ENCODE measurements around the gene SALL4.

DNA sequence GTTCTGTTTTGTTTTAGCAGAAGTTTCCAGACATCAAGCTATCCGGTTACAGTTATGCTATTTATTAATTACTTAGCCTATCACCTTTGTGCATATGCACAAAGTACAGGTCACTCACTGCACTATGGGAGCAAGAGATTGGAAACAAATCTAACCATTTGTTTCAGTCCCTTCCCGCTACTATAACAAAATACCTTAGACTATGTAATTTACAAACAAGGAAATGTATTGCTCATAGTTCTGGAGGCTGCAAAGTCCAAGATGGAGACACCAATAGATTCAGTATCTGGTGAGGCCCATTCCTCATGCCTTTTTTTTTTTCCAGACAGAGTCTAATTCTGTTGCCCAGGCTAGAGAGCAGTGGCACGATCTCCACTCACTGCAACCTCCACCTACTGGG is 69.3 kb downstream of the SALL4 start:
- TF ChIP-seq, protein P1, sequence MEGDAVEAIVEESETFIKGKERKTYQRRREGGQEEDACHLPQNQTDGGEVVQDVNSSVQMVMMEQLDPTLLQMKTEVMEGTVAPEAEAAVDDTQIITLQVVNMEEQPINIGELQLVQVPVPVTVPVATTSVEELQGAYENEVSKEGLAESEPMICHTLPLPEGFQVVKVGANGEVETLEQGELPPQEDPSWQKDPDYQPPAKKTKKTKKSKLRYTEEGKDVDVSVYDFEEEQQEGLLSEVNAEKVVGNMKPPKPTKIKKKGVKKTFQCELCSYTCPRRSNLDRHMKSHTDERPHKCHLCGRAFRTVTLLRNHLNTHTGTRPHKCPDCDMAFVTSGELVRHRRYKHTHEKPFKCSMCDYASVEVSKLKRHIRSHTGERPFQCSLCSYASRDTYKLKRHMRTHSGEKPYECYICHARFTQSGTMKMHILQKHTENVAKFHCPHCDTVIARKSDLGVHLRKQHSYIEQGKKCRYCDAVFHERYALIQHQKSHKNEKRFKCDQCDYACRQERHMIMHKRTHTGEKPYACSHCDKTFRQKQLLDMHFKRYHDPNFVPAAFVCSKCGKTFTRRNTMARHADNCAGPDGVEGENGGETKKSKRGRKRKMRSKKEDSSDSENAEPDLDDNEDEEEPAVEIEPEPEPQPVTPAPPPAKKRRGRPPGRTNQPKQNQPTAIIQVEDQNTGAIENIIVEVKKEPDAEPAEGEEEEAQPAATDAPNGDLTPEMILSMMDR (IDR thresholded peaks at IDR 0.05; ENCODE audit: extremely low read depth in 1 of 2, insufficient read depth in 1 of 2, low read depth in 1 of 2, low read length in 2 of 2) = no peak
- TF ChIP-seq JUN (IDR thresholded peaks at IDR 0.05; ENCODE audit: borderline replicate concordance, insufficient read depth, insufficient read length, low read depth) = no peak
- TF ChIP-seq, protein P2, sequence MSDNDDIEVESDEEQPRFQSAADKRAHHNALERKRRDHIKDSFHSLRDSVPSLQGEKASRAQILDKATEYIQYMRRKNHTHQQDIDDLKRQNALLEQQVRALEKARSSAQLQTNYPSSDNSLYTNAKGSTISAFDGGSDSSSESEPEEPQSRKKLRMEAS (IDR thresholded peaks at IDR 0.05; ENCODE audit: insufficient read depth, insufficient read length) = no peak
- TF ChIP-seq POLR2A (IDR thresholded peaks at IDR 0.05; ENCODE audit: low read depth, low read length) = no peak
- TF ChIP-seq POLR2AphosphoS5 (IDR thresholded peaks at IDR 0.05; ENCODE audit: insufficient read depth, low read depth, low read length) = no peak
- TF ChIP-seq GATA2 (IDR thresholded peaks at IDR 0.05; ENCODE audit: insufficient read depth, insufficient read length, low read depth, low read length) = no peak
- no peak for TF ChIP-seq EZH2 (IDR thresholded peaks at IDR 0.05; ENCODE audit: borderline replicate concordance, low read depth, low read length, severe bottlenecking)

Data from endothelial cell of umbilical vein (primary cell).